ENCODE measurements around the gene TAF3. TPM values are rescaled to one million over a fixed set of nuclear protein-coding genes. Genes with fewer than 3 reads are reported as not detected.

Gene TAF3
- total RNA-seq, 1 donor from 2014 or later: 12.4 TPM

DNA sequence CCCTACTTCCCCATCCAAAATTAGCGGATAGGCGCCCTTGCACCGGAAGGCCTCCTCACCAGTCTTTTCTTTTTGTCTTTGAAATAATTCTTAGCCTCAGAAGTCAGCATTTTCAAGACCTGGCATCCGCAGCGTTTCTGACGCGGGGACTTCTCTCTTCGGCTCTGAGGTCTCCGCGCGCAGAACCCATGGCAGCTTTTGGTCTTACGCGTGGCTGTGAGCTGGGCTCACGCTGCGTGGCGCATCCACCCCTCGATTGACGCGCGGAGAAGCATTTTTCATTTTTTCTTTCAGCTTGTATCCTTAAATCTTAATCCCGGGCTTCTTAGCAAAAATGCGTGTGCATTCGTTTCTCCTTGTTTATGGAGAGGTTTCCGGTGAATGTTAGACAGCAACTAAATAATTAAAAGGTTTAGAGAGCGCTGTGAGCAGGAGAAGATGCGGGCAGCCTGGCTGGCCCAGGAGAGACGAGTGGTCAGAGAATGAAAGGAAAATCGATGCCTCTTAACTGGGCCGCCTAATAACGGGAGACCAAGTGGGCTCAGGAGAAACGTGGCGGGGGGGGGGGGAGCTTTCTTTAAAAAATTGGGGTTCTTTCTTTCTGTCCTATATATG, 234.1 kb downstream of the TAF3 start:
- intact Hi-C loops (cut with DNase I): no loop called here
- no peak for DNase-seq (ENCODE audit: low spot score)

DNA sequence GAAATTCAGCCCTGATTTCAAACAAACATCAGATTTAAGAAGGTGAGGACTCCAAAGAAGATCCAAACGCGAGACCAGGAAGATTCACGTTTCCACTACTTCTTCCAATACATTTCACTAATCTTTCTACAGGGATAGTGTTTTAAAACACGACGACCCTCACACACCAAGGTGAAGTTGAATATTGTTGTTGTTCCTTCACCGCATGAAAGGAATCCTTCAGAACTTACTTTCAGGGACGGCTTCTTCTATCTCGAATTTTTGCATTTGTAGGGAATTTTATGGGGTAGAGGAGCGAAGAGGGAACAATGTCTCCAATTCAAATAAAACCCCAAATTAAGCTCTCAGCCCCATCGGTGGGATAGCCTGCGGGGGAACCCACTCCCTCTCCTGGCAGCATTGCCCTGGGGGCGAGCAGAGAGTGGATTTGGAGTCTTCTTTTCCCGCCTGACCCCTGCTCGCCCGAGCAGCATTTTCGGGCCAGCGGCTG, 234.7 kb downstream of the TAF3 start:
- intact Hi-C loops (cut with DNase I): no loop called here

DNA sequence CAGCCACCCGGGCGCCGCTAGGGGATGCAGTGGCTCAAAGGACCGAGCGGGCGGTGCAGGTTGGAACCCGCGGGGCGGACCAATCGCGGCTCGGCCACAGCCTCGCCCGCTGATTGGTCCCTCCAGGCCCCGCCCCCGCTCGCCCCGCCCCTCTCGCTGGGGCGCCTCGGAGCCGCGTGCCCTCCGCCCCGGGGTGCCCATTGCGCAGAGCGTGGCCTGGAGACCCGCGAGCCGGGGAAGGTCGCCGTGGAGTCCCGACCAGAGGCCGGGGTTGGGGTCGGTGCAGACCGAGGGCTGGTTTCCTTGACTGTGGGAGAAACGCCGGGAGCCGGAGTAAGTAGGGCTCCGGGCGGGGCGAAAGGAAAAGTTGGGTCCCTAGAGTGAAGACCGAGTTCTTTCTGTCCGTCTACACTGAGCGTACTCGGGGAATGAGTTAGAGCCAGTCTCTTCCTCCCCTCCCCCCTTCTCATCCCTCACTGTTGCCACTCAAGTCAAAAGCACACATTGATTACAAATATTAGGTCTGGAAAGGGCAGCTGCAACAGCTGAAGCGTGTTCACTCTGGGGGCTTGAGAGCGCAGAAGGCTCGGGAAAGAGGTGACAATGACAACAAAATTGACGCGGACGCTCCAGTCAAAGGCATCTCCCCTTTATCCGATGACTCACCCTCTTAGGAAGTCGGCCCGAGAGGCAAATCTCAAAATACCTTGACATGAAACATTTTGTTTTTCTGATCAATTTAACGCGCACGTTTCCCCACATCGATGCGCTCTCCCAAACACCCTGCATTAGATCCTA, 235.3 kb downstream of the TAF3 start:
- peak; percentile 87 for DNase-seq (ENCODE audit: low spot score)
- intact Hi-C loops (cut with DNase I): no loop called here

More for the DNA sequence above, 234.7 kb downstream of the TAF3 start:
- DNase-seq (ENCODE audit: low spot score): no peak

DNA sequence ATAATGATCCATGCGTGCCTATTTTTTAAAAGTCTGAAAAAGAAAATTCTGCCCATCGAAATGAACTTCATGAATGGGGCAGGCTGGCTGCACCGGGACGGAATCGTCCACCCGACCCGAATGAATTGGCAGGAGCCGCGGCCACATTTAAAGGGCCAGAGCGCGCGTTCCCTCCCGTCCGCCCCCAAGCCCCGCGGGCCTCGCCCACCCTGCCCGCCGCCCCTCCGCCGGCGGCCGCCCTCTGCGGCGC, 235.9 kb downstream of the TAF3 start:
- intact Hi-C loops (cut with DNase I): no loop called here

DNA sequence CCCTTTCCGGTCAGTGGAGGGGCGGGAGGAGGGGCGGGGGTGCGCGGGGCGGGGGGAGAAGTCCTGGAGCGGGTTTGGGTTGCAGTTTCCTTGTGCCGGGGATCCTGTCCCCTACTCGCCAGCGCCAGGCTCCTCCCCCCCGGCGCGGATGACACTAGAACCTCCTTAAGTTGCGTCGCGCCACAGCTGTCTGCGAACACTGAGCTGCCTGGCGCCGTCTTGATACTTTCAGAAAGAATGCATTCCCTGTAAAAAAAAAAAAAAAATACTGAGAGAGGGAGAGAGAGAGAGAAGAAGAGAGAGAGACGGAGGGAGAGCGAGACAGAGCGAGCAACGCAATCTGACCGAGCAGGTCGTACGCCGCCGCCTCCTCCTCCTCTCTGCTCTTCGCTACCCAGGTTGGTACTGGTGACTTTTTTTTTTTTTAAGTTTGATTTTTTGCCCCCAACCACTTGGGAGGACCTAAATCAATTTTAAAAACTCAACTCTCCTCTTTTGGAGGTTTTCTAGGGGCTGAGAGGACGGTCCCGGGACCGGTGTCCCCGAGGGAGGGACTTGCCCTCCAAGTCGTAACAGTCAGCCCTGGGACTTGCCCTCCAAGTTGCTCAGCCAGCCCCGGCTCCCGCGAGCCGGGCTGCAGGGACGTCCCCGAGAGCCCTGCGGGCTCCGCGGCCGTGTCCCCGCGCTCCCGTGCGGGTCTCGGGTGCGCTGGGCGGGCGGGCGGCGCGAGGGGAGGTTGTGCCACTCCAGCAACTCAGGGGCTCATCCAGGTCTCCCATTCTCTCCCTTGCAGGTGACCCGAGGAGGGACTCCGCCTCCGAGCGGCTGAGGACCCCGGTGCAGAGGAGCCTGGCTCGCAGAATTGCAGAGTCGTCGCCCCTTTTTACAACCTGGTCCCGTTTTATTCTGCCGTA, 236.4 kb downstream of the TAF3 start, which contains the start of gene GATA3:
Gene GATA3, plus strand, starts transcription at position 195 of the 914 bp plus-strand sequence. CDS start 968 bp downstream, outside the sequence.
- intact Hi-C loops (cut with DNase I): no loop called here
- no peak for DNase-seq (ENCODE audit: low spot score)

More for the DNA sequence above, 235.9 kb downstream of the TAF3 start:
- no peak for DNase-seq (ENCODE audit: low spot score)

DNA sequence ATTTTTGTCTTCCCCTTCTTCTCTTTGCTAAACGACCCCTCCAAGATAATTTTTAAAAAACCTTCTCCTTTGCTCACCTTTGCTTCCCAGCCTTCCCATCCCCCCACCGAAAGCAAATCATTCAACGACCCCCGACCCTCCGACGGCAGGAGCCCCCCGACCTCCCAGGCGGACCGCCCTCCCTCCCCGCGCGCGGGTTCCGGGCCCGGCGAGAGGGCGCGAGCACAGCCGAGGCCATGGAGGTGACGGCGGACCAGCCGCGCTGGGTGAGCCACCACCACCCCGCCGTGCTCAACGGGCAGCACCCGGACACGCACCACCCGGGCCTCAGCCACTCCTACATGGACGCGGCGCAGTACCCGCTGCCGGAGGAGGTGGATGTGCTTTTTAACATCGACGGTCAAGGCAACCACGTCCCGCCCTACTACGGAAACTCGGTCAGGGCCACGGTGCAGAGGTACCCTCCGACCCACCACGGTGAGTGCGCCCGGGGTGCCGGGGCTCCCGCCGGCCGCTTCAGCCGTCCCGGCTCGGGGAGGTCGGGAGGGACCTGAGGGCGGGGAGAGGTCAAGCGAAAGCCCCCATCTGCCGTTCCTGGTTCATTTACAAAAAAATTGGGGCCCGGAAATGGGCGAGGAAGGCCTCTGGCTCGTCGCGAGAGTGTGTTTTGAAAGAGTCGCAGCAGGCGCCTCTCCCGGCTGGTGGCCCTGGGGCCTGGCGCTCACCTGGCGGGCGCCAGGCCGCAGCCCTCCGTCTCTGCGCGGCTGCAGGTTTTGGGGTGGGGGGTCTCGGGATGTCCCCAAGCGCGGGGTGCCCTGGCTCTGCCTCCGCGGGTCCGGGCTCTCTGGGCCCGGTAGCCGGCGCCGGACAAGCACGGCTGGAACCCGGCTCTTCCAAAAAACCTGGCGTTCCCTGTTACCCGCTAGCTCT, 237.4 kb downstream of the TAF3 start:
- intact Hi-C loops (cut with DNase I): no loop called here
- no peak for DNase-seq (ENCODE audit: low spot score)

DNA sequence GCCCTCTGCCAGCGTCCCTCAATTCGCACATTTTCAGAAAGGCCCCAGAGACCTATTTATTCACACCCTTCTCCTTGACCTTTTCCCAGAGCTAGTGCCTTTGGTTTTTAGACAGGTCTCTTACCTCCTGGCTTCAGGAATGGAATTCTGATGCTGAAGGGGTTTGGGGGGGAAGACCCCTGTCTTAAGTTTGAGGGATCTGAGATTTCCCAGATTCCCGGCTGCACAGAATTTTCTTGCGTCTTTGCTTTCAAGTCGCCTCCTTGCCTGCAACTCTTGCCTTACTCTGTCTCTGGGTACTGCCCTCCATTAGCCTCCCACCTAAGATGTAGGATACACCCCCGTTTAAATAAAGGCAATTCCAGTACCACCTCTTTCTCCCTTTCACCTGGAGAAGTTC, 238.1 kb downstream of the TAF3 start:
- no peak for DNase-seq (ENCODE audit: low spot score)
- intact Hi-C loops (cut with DNase I): no loop called here

DNA sequence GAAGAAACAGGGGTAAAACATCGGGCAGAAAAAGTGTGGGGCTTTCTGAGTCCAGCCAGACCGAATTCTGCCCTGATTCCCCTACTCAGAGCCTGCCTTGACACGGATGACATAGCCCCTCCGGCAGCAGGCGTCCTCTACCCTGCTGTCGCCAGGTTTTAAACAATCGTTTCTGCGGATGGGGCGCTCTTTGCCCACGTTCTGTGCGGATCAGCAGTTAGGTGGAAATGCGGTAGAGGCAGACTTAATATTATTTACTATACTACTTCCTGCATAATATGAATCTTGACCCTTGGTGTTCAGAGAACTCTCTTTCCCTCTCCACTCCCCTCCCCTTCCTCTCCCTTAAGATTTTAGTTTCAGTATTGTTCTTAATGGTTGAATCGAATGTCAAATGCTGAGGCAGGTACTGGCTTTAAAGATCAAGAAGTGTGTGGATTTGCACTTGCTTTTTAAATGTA, 238.6 kb downstream of the TAF3 start:
- intact Hi-C loops (cut with DNase I): no loop called here
- DNase-seq (ENCODE audit: low spot score): no peak

DNA sequence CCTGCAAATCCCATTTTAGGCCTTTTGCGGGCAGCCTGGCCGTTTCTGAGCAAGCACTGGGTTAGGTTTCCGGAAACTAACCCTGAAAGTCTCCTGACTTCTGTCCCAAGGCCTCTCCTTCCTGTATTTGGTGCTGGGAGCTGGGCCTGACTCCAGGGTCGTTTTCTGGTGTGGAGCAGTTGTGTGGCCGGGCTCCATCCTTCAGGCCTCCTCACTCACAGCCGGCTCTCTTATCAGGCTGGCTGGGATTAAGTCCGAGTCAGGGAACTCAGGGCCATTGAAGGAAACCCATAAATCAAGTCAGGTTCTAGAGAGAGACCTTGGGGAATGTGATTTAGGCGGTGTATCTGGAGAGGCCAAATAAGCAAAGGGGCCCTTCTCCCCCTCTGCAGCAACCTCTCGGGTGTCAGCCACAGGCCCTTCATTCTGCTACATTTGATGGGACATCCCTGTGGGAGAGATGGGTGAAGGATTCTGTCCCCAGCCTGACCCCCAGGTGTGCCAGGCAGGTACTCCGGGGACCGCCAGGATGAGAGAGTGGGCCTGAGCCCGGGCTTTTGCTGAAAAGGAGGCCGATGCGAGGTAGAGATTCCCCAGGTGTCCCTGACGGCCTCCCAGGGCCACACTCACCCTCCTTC, 239.4 kb downstream of the TAF3 start:
- intact Hi-C loops (cut with DNase I): no loop called here
- DNase-seq (ENCODE audit: low spot score): no peak

DNA sequence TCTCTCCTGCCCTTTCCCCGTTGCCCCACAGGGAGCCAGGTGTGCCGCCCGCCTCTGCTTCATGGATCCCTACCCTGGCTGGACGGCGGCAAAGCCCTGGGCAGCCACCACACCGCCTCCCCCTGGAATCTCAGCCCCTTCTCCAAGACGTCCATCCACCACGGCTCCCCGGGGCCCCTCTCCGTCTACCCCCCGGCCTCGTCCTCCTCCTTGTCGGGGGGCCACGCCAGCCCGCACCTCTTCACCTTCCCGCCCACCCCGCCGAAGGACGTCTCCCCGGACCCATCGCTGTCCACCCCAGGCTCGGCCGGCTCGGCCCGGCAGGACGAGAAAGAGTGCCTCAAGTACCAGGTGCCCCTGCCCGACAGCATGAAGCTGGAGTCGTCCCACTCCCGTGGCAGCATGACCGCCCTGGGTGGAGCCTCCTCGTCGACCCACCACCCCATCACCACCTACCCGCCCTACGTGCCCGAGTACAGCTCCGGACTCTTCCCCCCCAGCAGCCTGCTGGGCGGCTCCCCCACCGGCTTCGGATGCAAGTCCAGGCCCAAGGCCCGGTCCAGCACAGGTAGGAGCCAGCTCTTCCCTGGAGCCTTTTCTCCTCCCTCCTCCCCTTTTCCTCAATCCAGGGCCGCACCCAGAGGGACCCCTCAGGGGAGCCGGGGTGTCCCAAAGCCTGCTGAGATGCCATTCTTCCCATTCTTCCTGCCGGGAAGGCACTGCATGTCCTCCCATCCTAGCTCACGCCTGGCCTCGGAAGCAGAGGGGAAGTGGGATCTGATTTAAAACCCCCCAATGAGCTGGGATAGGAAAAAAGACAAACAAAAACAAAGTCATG, 240.2 kb downstream of the TAF3 start:
- no peak for DNase-seq (ENCODE audit: low spot score)
- intact Hi-C loops (cut with DNase I): no loop called here

DNA sequence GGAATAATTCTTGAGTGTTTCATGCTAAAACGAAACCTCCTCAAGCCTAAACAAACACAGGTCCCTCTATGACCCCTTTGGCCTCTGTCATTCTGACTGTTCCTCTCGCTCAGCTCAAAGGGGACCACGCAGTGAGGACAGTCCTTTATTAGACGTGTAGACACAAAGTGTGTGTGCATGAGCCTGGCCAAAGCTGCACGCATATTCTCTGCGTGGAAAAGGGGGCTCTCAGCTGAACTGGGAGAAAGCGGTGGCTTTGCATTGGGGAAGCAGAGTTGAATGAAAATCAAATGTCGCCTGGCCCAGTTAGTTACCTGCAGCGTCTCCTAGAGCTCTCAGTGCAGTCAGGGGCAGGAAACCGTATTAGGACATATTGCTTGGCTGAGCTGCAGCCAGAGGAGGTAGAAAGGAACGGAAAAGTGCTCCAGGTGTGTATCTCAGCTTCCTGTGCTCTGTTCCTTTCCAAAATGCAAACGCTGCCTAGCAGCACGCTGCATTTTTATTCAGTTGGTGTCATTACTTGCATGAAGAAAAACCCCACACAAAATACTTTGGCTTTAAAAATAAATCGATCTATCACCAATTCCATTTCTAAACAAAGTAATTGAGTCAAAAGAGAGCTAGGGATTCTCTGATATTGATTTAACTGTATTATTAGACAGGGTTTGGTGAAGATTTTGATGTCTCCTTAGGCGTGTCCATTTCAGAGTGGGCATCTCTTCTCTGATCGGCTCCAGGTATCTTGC, 241.1 kb downstream of the TAF3 start:
- intact Hi-C loops (cut with DNase I): no loop called here
- DNase-seq (ENCODE audit: low spot score): no peak

DNA sequence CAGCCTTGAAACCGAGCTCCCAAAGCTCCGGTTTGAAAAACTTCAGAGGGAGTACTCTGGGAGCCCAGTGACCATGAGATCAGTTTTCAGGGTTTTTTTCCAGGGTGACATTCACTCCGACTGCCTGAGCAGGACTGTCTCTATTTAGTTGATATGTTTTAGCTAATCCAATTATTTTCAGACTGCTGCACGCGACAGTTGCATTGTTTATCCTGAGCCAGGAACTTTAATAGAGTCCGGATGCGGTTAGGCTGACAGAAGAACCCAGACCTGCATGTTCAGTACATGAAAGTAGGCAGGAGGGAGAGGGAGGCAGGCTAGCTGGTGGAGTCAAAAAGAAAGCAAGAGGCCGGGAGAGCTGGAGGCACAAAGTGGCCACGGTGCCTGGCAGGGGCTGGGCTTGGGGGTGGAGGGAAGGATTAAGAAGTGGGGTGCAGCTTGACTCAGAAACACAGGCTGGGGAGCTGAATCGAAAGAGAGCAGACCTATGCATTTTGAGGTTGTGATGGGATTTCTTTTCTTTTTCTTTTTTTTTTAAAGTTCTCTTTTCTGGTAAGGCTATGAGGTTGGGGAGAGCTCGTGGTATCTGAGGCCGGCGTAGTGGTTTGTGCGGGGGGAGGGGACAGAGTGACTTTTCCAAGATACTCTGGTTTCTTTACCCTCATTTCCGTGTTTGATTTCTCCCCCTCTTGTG, 241.9 kb downstream of the TAF3 start:
- DNase-seq (ENCODE audit: low spot score): no peak
- intact Hi-C loops (cut with DNase I): no loop called here

DNA sequence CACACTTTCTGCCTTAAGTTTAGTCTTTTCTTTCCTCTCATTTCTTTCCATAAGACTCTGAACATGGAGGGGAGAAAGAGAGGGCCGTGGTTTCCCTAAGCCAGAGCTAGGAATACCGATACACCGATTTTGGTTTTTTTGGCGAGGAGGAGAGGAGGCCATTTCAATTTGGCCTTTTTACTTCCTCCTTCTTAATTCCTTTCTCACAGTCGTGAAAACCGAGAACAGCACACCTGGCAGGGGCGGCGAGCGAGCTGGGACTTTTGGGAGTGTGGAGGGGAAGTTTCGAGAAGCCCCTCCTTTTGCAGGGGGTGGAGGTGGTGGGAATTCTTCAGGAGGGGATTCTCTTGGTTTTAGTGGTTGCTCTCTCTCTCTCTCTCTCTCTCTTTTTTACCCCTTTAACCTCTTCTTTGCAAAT, 242.4 kb downstream of the TAF3 start:
- intact Hi-C loops (cut with DNase I): no loop called here
- DNase-seq (ENCODE audit: low spot score): no peak

DNA sequence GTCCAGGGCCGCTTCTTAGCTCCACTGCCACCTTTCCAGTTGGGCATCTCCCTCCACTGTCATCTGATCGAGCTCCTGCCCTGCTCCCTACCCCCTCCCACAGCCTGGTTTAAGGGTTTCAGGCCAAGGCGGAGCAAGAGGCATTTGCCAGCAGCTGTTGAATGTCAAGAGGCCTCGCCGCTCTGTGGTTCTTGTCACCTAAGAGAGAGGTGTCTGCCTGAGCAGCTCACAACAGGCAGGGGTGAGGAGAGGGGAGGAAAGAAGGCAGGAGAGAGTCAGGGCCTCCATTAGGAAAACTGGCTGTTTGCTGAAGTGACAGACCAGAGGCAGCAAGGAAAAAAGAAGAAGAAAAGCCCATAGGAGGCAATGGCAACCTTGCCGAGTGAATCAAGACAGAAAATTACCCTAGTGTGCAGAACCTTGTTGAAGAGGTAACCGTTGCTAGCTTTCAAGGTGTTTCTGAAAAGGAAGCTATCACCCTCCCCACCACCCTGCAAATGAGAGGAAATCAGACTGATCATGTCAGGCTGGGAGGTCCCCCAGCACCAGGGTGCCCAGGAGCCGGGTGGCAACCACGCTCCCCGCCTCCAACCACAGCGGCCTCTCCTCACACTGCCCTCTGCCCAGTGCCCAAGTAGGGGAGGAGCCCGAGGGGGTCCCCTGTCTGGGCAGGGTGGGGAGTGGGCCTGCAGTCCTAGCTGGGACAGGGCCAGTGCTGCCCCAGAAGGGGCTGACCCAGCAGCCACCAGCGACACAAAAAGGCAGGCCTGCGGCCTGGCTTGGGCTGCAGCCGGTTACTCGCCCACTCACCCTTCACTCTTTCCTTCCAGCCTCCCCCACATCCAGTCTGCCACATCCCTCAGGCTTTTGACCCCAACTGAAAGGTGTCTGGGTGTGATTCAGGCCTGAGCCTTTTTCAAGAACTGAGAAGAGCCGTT, 243.2 kb downstream of the TAF3 start:
- intact Hi-C loops (cut with DNase I): no loop called here
- DNase-seq (ENCODE audit: low spot score): no peak

DNA sequence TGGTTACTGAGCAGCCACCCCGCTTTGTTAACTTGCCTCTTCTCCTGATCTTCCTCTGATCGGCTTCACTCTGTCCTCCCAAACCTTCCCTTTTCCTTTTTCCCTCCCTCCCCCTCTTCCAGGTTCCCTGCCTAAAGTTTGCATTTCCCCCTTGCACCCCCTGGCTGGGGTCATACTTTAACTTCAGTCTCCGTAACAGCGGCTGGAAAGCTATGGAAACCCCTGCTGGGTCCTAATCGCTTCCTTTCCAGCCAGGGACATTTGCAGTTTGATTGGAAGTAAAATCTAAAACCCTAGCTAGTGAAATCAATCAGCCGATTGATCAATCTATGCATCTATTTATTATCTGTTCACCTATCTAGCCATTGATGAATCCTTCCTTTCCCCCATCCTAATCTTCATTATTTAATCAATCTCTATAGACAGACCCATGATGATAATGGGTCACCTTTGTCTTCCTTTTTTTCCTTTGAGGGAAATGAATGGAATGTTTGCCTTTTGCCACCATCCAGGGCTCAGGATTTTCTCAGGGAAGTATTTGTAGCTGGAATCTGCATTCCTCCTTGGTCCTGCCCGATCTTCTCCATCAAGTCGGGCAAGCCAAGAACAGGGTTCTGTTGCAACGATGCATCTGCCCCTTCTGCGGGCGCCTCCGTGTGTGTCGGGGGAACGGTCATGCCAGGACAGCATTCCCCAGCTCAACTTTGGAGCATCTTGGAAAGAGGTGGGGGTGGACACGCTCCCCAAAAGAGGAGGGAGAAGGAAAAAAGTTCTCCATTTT, 245.0 kb downstream of the TAF3 start:
- intact Hi-C loops (cut with DNase I): no loop called here
- no peak for DNase-seq (ENCODE audit: low spot score)

Data from cardiac septum (tissue), 1 donor.